IPS-NIHi7 (cell line): Measurements from ENCODE around the gene CYGB.
"Not testable (repeated sequence)": the region's sequence is repeated elsewhere in the genome, so short reads cannot be mapped to it uniquely, and the experiment has no call there.

Experiments used
- DNase-seq: peaks from one replicate; pipeline ENCODE4 v3.0.0; 2012; ENCODE audit warnings: mixed read lengths; ENCODE audit errors: extremely low spot score

CYGB gene

GRCh38 chr17:76538281-76538931, 897 bp upstream of the CYGB start:
- DNase-seq = no peak

GRCh38 chr17:76537288-76537577, 276 bp downstream of the CYGB start:
- DNase-seq = peak; percentile 51

GRCh38 chr17:76536511-76537287, 810 bp downstream of the CYGB start:
- no peak for DNase-seq

GRCh38 chr17:76535788-76536510, 1.6 kb downstream of the CYGB start:
- DNase-seq = no peak

GRCh38 chr17:76534831-76535732, 2.4 kb downstream of the CYGB start:
- no peak for DNase-seq

- DNase-seq = not testable (repeated sequence)
Measured at GRCh38 chr17:76533640-76534359, 3.7 kb downstream of the CYGB start.

GRCh38 chr17:76532072-76532651, 5.3 kb downstream of the CYGB start:
- no peak for DNase-seq

GRCh38 chr17:76531486-76532038, 5.9 kb downstream of the CYGB start:
- no peak for DNase-seq

- no peak for DNase-seq
Measured at GRCh38 chr17:76530811-76531485, 6.6 kb downstream of the CYGB start.

- DNase-seq = no peak
Measured at GRCh38 chr17:76530095-76530723, 7.3 kb downstream of the CYGB start.

GRCh38 chr17:76529224-76530094, 8.1 kb downstream of the CYGB start:
- DNase-seq = no peak

- DNase-seq = no peak
Measured at GRCh38 chr17:76528528-76529223, 8.8 kb downstream of the CYGB start.

GRCh38 chr17:76528156-76528527, 9.4 kb downstream of the CYGB start:
- DNase-seq = no peak

GRCh38 chr17:76527430-76528111, 9.9 kb downstream of the CYGB start:
- peak; percentile 75 for DNase-seq

- not testable (repeated sequence) for DNase-seq
Measured at GRCh38 chr17:76527016-76527415, 10.5 kb downstream of the CYGB start.

GRCh38 chr17:76525513-76525833, 12.0 kb downstream of the CYGB start:
- not testable (repeated sequence) for DNase-seq
